Ishikawa (cell line): Measurements from ENCODE around the gene PLVAP.

Source experiments
- CEBPB ChIP-seq: IDR thresholded peaks from 2 replicates; pipeline ENCODE4 v1.6.1; 2012
- CREB1 ChIP-seq: IDR thresholded peaks from 2 replicates; pipeline ENCODE4 v1.6.1; 2012; ENCODE audit warnings: low read depth
- EGR1 ChIP-seq: IDR thresholded peaks from 2 replicates; pipeline ENCODE4 v1.6.1; 2012
- MAX ChIP-seq: IDR thresholded peaks from 2 replicates; pipeline ENCODE4 v1.6.1; 2012
- RAD21 ChIP-seq: IDR thresholded peaks from 2 replicates; pipeline ENCODE4 v1.6.1; 2012; ENCODE audit warnings: low read depth
- TCF12 ChIP-seq: IDR thresholded peaks from 2 replicates; pipeline ENCODE4 v1.6.1; 2012; ENCODE audit warnings: low read depth

GRCh38 chr19:17309965-17310461 is 67.1 kb downstream of the PLVAP start:
- TF ChIP-seq EGR1 = no peak
- TF ChIP-seq CREB1 = no peak
- no peak for TF ChIP-seq CEBPB
- TF ChIP-seq TCF12 = no peak
- no peak for TF ChIP-seq MAX
- TF ChIP-seq RAD21 = no peak
